ENCODE data around the gene UBTF.

UBTF gene

DNA sequence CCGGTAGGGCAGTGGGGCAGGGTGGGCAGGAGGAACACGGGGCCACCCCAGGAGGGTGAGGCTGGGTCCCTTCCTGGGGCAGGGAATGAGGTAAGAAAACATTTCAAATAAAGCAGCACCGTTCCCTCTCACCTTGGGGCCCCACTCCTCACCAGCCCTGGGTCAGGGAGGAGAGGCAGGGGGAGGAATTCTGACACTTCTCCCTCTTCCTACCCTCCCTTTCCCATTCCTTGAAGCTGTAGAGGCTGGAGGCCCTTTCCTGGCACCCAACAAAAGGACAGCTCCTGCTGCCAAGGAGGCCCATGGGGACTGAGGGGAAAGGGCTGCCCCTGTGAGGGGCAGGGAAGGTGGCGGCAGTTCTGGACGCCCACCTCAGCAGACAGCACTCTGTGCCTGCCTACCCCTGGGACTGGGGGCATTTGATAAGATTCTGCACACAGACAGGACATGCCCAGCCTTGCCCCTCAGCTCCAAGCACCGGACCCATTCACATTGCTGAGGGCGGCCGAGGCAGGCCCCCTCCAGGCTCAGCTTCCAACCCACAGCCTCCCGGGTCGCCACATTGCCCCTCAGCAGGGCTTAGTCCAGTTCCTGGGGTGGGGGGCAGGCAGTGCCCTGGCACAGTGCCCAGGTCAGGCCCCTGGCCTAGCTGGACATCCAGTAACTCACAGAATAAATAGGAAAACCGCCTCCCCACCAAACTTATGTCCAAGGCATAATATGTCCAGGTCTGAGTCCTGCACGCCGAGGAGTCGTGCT is 26.0 kb downstream of the UBTF start:
- no peak for DNase-seq

DNA sequence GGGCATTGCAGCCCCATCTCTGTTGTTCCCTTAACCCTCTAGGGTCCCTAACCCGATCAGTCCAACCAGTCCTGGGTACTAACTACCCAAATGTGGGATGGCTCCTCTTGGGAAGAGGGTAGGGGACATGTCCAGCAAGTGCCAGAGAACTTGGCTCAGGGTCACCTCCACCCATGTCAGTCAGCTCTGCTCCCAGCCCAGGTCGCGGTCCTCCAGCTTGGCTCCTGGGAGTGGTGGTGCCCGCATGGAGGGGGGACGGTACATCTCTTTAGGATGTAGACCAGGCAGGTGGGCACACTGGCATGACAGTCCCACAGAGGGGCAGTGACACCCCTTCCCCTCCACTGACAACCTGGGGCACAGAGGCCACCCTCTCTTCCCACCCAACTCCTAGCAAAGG is 26.7 kb downstream of the UBTF start:
- DNase-seq, result no peak

DNA sequence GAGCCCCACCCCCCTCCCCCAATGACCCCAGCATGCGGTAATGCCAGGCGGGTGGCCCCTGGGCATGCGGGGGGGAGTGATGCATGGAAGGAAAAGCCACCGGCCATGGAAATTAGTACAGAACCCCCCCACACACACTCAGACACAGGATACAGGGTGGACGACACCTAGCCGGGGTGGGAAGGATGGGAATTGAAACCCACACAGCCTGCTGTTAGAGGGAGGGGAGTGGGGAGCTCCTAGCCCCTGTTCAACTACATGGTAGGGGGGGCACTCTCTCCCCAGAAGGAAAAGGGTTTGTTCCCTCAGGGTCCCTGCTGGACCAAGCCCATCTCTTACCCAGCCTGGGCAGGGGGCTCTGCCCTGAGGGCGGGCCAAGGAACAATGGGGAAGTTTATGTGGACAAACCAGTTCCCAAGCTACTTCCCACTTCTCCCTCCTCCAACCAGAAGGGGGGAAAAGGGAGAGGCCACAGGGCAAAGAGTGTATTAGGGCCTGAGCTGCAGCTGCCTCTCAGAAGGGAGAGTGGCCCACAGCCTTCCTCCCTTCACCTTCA is 27.5 kb downstream of the UBTF start:
- DNase-seq, result no peak

GRCh38 chr17:44191369-44191768 is 28.1 kb downstream of the UBTF start:
- no peak for DNase-seq

DNA sequence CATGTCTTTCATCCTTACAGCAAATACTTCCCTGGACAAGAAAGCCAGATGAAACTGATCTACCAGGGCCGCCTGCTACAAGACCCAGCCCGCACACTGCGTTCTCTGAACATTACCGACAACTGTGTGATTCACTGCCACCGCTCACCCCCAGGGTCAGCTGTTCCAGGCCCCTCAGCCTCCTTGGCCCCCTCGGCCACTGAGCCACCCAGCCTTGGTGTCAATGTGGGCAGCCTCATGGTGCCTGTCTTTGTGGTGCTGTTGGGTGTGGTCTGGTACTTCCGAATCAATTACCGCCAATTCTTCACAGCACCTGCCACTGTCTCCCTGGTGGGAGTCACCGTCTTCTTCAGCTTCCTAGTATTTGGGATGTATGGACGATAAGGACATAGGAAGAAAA is 29.0 kb downstream of the UBTF start:
- no peak for DNase-seq

- no peak for DNase-seq
These were observed 30.7 kb downstream of the UBTF start for GRCh38 chr17:44188576-44189403.

DNA sequence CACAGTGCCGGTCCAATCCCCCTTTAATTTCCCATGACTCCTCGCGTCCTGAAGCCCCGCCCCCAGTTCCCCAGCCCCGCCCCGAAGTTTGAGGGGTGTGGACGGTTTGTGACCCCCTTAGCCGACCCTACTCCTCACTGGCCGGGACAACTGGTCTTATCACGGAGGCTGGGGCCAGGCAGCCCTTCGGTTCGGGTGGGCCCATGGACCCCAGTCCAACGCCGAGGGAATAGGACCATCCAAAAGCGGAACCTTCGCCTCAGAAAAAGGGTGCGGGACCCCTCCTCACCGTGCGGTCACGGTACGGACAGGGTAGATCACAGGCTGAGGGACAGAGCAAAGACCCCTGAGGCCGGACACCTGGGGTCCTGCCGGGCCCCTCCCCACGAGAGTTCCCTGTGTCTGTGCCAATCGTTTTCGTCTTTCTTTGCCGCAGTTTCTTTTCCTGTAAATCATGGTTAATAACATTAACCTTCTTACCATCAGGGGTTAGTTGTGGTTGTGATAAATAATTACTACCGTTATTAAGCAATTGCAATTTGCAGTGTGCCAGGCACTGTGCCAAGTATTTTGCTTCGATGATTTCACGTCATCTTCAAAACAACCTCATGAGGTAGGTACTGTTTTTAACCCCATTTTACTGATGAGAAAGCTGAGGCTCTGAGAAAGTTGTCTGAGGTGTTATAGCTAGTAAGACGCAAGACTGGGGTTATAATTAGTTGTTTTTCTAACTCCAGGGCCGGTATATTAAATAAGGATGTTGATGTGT is 32.2 kb downstream of the UBTF start:
- peak in 1 of 3 experiments; percentile 57 for DNase-seq

- DNase-seq, result peak; percentile 98 to 99 (median 99)
These were observed 33.0 kb downstream of the UBTF start, which contains the start of gene TMUB2 for GRCh38 chr17:44186307-44187130. TMUB2 (plus strand) TSS chr17:44186972; CDS start chr17:44187709, 737 bp downstream.

- DNase-seq, result no peak
These were observed 35.2 kb downstream of the UBTF start for GRCh38 chr17:44184212-44184810.

DNA sequence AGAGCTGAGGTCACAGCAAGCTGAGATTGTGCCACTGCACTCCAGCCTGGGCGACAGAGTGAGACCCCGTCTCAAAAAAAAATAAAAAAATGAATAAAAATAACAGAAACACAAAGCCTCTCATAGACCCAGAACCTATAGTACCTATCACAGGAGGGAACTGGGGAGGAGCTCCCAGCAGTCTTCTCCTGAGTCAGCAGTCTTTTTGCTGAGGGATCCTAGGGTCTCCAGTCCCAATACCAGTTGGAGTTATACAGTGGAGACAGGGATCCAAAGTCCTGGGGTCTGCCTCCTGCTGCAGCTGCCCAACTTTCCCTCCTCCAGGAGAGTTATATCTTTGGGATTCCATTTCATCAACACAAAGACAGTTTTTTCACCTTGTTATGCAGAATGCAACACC is 36.5 kb downstream of the UBTF start:
- DNase-seq, result no peak

DNA sequence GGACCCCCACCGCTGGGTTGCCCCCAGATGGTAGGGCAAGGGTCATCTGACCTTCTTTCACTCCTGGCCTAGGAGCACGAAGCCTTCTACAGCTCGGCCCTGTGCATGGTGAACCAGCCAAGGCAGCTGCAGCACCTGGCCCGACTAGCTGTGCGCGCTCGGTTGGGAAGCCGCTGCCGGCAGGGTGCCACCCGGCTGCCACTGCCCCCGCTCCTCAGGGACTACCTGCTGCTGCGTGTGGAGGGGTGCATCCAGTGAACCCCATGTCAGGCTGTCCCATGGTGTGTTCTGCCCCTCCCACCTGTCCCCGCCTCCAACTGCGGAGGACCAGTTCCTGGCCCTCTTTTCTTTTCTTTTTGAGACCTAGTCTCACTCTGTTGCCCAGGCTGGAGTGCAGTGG is 41.3 kb downstream of the UBTF start:
- no peak for DNase-seq

- DNase-seq, result no peak
These were observed 41.8 kb downstream of the UBTF start for GRCh38 chr17:44177640-44178039.

- no peak for DNase-seq
These were observed 42.6 kb downstream of the UBTF start for GRCh38 chr17:44176671-44177501.

DNA sequence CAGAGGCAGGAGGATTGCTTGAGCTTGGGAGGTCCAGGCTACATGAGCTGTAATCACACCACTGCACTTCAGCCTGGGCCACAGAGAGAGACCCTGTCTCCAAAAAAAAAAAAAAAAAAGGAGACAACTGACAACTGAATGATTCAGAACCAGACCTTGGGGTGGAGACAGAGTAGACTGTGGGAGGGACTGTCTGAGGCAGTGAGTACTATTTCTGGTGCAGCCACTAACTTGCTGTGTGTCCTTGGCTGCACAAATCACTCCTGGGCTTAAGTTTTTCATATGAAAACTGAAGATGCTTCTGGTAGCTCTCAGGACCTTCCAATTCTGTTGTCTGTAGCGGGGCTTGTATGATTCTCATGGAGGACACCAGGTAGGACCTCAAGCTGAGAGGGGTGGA is 43.2 kb downstream of the UBTF start:
- no peak for DNase-seq

DNA sequence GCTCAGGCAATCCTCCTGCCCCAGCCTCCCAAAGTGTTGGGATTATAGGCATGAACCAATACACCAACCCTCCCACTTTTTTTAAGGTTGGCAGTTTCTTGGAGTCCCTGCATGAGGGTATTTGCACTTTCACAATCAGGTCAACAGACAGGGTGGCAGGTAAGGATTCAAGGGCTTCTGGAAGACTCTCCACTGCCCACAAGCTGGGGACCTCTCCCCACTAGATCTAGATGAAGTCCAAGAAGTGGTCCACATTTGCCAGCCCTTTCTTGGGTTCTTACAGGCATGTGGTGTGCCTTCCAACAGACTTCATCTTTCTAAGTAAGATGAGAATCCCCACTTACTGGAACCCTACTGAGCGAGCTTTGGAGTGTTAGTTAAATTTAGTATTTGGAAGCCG is 45.0 kb downstream of the UBTF start:
- no peak for DNase-seq

- no peak for DNase-seq
These were observed 47.5 kb downstream of the UBTF start for GRCh38 chr17:44171931-44172455.

GRCh38 chr17:44170499-44171201 is 48.8 kb downstream of the UBTF start, which contains the start of gene ASB16:
ASB16 (plus strand) TSS chr17:44170704; CDS start chr17:44170790, 86 bp downstream.
- DNase-seq, result peak; percentile 29 to 84 (median 84)

DNA sequence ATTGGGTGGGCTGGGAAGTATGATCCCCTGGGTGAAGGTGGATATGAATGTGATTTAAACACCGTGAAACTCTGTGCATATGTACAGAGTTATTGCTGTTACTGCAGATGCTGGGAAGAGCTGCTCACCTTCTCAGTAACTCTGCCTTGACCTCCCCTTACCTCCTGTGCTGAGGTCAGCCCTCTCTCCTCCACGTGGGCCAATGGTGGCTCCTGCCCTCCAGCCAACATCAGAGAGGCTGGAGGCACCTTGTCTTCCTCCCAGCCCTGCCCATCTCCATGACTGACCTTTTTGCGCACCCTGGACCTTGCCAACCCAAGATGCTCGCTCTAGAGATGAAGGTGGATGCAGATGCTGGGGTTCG is 49.4 kb downstream of the UBTF start:
- no peak for DNase-seq

- DNase-seq, result no peak
These were observed 52.2 kb downstream of the UBTF start for GRCh38 chr17:44167181-44167861.
